GM12864 (cell line): ENCODE data around the gene RIF1.

Experiments
- DNase-seq: peaks from one replicate; pipeline ENCODE4 v3.0.0-alpha.2; 2011; ENCODE audit warnings: low read depth
- H3K4me3 ChIP-seq: 2 replicates; pipeline ENCODE4 v1.5.1; 2011; ENCODE audit warnings: mild to moderate bottlenecking, low read depth, low read length, control low read depth
- CTCF ChIP-seq: IDR thresholded peaks from 2 replicates; pipeline ENCODE4 v1.5.1; 2011; ENCODE audit warnings: low read depth, mild to moderate bottlenecking, moderate library complexity, low read length, control low read depth, inconsistent platforms; ENCODE audit errors: missing control alignments

RIF1 gene

GRCh38 chr2:151476287-151476686 is 66.6 kb downstream of the RIF1 start:
- no peak for TF ChIP-seq CTCF
- DNase-seq = no peak
- no peak overlapping the region for H3K4me3 ChIP-seq

- no peak for DNase-seq
- no peak overlapping the region for H3K4me3 ChIP-seq
- TF ChIP-seq CTCF = no peak
These were observed 68.3 kb downstream of the RIF1 start for GRCh38 chr2:151478011-151478410.

- no peak overlapping the region for H3K4me3 ChIP-seq
- no peak for DNase-seq
- no peak for TF ChIP-seq CTCF
These were observed 72.0 kb downstream of the RIF1 start for GRCh38 chr2:151481744-151482143.

GRCh38 chr2:151482171-151482725 is 72.5 kb downstream of the RIF1 start:
- no peak for TF ChIP-seq CTCF
- H3K4me3 ChIP-seq = no peak overlapping the region
- DNase-seq = no peak

- H3K4me3 ChIP-seq = no peak overlapping the region
- no peak for DNase-seq
- no peak for TF ChIP-seq CTCF
These were observed 73.8 kb downstream of the RIF1 start for GRCh38 chr2:151483546-151483945.

- TF ChIP-seq CTCF = no peak
- no peak for DNase-seq
These were observed 74.4 kb downstream of the RIF1 start for GRCh38 chr2:151484100-151484499.

GRCh38 chr2:151486053-151486452 is 76.4 kb downstream of the RIF1 start:
- TF ChIP-seq CTCF = no peak
- H3K4me3 ChIP-seq = no peak overlapping the region
- no peak for DNase-seq

More at GRCh38 chr2:151484100-151484499, 74.4 kb downstream of the RIF1 start:
- H3K4me3 ChIP-seq = no peak overlapping the region
